Measurements from ENCODE around the gene GPR45.

GPR45 gene

DNA sequence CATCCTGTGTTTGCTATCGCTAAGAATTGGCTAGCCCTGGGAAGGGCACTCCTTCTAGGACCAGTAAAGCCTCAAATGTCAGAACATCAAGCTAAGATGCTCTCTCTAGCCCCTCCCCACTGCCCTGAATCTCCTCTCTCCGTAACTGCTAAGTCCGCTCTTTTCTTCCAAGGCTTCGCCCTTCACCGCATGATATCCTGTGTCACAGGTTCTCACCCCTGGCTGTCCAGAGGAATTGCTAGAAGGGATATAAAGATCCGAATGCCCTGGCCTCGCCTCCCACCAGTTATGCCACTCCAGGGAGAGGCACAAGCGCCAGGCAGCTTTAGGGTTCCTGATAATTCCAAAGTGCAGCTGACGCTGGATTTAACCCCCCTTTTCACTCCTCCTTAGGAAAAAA, 17.1 kb upstream of the GPR45 start:
- POLR2A ChIA-PET: no interaction called here
- TF ChIP-seq ARNT (IDR thresholded peaks at IDR 0.05) (no peak), SP1 (IDR thresholded peaks at IDR 0.05) (no peak), SUZ12 (IDR thresholded peaks at IDR 0.05) (no peak), TARDBP (IDR thresholded peaks at IDR 0.05) (no peak), BHLHE40 (IDR thresholded peaks at IDR 0.05; ENCODE audit: borderline replicate concordance) (no peak), CTBP1 (IDR thresholded peaks at IDR 0.05; ENCODE audit: borderline replicate concordance) (no peak), LEF1 (IDR thresholded peaks at IDR 0.05; ENCODE audit: borderline replicate concordance) (no peak), FOXM1 (IDR thresholded peaks at IDR 0.05; ENCODE audit: borderline replicate concordance) (no peak), NFRKB (IDR thresholded peaks at IDR 0.05) (no peak), ELF4 (IDR thresholded peaks at IDR 0.05) (no peak), ZNF384 (IDR thresholded peaks at IDR 0.05) (no peak), L3MBTL2 (conservative IDR thresholded peaks at IDR 0.05) (no peak), HDGF (IDR thresholded peaks at IDR 0.05; ENCODE audit: borderline replicate concordance) (no peak), FOXA1 (IDR thresholded peaks at IDR 0.05) (no peak), FOXK2 (IDR thresholded peaks at IDR 0.05) (no peak)
- TF ChIP-seq, protein P1, sequence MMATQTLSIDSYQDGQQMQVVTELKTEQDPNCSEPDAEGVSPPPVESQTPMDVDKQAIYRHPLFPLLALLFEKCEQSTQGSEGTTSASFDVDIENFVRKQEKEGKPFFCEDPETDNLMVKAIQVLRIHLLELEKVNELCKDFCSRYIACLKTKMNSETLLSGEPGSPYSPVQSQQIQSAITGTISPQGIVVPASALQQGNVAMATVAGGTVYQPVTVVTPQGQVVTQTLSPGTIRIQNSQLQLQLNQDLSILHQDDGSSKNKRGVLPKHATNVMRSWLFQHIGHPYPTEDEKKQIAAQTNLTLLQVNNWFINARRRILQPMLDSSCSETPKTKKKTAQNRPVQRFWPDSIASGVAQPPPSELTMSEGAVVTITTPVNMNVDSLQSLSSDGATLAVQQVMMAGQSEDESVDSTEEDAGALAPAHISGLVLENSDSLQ (IDR thresholded peaks at IDR 0.05): no peak
- DNase-seq (ENCODE audit: extremely low spot score): no peak
- CTCF ChIA-PET: interaction anchor here (1.0 kb wide), 1 partner anchor 11 kb away, joined by 6 read pairs; no protein-coding TSS in a partner anchor

DNA sequence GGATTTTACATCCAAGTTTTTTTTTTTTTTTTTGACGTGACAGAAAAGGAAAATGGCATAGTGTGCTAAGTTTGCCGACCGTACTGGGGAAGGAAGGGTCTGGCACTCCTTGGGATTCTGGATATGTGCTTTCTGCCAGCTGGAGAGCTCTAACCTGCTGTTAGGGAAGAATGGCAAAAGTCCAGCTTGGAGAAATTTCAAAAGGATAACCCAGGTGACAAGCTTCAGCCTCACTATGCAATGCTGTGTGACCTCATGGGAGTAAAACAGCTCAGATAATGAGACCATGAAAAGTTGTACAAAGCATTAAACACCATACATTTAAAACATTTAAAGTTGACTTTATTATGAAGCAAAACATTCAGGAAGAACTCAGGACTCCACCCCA, 10.3 kb upstream of the GPR45 start:
- POLR2A ChIA-PET: no interaction called here
- CTCF ChIA-PET: interaction anchor here (0.6 to 3.5 kb wide), 2 partner anchors 117 to 164 kb away, joined by 3 to 17 read pairs; no protein-coding TSS in a partner anchor
- no peak for DNase-seq (ENCODE audit: extremely low spot score)
- TF ChIP-seq LEF1 (IDR thresholded peaks at IDR 0.05; ENCODE audit: borderline replicate concordance) (no peak), FOXK2 (IDR thresholded peaks at IDR 0.05) (no peak), TARDBP (IDR thresholded peaks at IDR 0.05) (no peak), ZNF384 (IDR thresholded peaks at IDR 0.05) (no peak), FOXA1 (IDR thresholded peaks at IDR 0.05) (no peak), SUZ12 (IDR thresholded peaks at IDR 0.05) (no peak), CTBP1 (IDR thresholded peaks at IDR 0.05; ENCODE audit: borderline replicate concordance) (no peak), SP1 (IDR thresholded peaks at IDR 0.05) (no peak), NFRKB (IDR thresholded peaks at IDR 0.05) (no peak), ELF4 (IDR thresholded peaks at IDR 0.05) (no peak), FOXM1 (IDR thresholded peaks at IDR 0.05; ENCODE audit: borderline replicate concordance) (no peak), ARNT (IDR thresholded peaks at IDR 0.05) (no peak), L3MBTL2 (conservative IDR thresholded peaks at IDR 0.05) (no peak), HDGF (IDR thresholded peaks at IDR 0.05; ENCODE audit: borderline replicate concordance) (no peak), BHLHE40 (IDR thresholded peaks at IDR 0.05; ENCODE audit: borderline replicate concordance) (no peak)
- TF ChIP-seq, protein P1 (IDR thresholded peaks at IDR 0.05): no peak

DNA sequence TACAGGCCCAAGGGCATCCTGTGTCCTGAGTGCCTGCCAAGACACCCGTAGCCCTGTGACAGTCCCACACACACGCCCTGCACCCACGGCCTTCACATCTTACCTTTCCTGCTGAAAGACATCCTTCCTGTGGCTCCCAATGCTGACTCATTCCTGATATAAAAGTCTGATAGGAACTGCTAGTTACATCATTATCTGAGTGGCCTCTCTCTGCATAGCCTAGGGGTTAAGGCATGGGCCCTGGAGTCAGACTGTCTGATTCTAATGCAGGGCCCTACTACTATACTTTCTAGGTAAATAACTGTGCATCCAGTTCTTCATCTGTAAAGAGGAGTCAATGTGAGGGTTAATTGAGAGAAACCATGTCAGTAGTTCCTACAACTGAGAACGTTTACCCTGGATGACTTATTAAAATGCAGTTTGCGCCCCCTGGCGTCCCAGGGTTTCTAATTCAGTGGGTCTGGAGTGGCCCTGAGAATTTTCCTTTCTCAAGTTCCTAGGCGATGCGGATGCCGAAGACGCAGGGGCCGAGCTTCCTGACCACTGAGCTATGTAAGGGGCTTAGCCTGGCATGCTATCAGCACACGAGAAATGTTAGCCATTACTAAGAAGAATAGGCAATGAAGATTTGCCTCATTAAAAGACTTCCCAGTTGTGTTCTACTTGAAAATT, 6.0 kb upstream of the GPR45 start:
- POLR2A ChIA-PET: no interaction called here
- CTCF ChIA-PET: interaction anchor here (0.7 to 2.3 kb wide), 10 partner anchors 8 to 130 kb away, joined by 3 to 35 read pairs (median 4); no protein-coding TSS in a partner anchor
- TF ChIP-seq, protein P1 (IDR thresholded peaks at IDR 0.05): no peak
- TF ChIP-seq FOXA1 (IDR thresholded peaks at IDR 0.05): no peak
- TF ChIP-seq ZNF384 (IDR thresholded peaks at IDR 0.05): no peak
- TF ChIP-seq NFRKB (IDR thresholded peaks at IDR 0.05): no peak
- no peak for TF ChIP-seq ELF4 (IDR thresholded peaks at IDR 0.05)
- TF ChIP-seq L3MBTL2 (conservative IDR thresholded peaks at IDR 0.05): no peak
- TF ChIP-seq SUZ12 (IDR thresholded peaks at IDR 0.05): no peak
- no peak for TF ChIP-seq FOXM1 (IDR thresholded peaks at IDR 0.05; ENCODE audit: borderline replicate concordance)
- TF ChIP-seq HDGF (IDR thresholded peaks at IDR 0.05; ENCODE audit: borderline replicate concordance): no peak
- no peak for TF ChIP-seq LEF1 (IDR thresholded peaks at IDR 0.05; ENCODE audit: borderline replicate concordance)
- no peak for TF ChIP-seq CTBP1 (IDR thresholded peaks at IDR 0.05; ENCODE audit: borderline replicate concordance)
- no peak for TF ChIP-seq BHLHE40 (IDR thresholded peaks at IDR 0.05; ENCODE audit: borderline replicate concordance)
- no peak for TF ChIP-seq FOXK2 (IDR thresholded peaks at IDR 0.05)
- TF ChIP-seq TARDBP (IDR thresholded peaks at IDR 0.05): no peak
- TF ChIP-seq SP1 (IDR thresholded peaks at IDR 0.05): no peak
- TF ChIP-seq ARNT (IDR thresholded peaks at IDR 0.05): no peak
- DNase-seq (ENCODE audit: extremely low spot score): peak; percentile 54

DNA sequence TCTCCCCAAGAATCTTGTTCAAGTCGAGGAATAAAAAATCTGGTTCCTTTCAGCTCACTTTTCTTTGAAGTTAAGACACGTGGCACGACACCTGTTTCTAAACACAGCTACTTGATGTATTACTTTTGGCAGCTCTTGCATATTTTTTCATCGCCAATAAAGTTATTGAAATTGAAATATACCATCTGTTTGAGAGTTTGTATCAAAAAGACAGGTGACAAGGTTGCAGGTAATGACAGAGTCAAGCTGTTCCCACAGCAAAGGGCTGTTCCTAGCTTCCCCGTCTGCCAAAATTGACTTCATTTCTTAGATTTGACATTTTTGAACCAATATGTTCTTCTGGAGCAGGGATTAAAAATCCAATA, 5.5 kb upstream of the GPR45 start:
- ChIA-PET CTCF (interaction anchor here (0.7 to 2.3 kb wide), 10 partner anchors 9 to 131 kb away, joined by 3 to 35 read pairs (median 4); no protein-coding TSS in a partner anchor), POLR2A (no interaction called here)
- TF ChIP-seq, protein P1 (IDR thresholded peaks at IDR 0.05): no peak
- TF ChIP-seq ARNT (IDR thresholded peaks at IDR 0.05): no peak
- no peak for TF ChIP-seq LEF1 (IDR thresholded peaks at IDR 0.05; ENCODE audit: borderline replicate concordance)
- TF ChIP-seq SP1 (IDR thresholded peaks at IDR 0.05): no peak
- TF ChIP-seq FOXK2 (IDR thresholded peaks at IDR 0.05): no peak
- TF ChIP-seq ZNF384 (IDR thresholded peaks at IDR 0.05): no peak
- TF ChIP-seq NFRKB (IDR thresholded peaks at IDR 0.05): no peak
- no peak for TF ChIP-seq TARDBP (IDR thresholded peaks at IDR 0.05)
- TF ChIP-seq CTBP1 (IDR thresholded peaks at IDR 0.05; ENCODE audit: borderline replicate concordance): no peak
- no peak for TF ChIP-seq L3MBTL2 (conservative IDR thresholded peaks at IDR 0.05)
- TF ChIP-seq SUZ12 (IDR thresholded peaks at IDR 0.05): no peak
- TF ChIP-seq HDGF (IDR thresholded peaks at IDR 0.05; ENCODE audit: borderline replicate concordance): no peak
- no peak for TF ChIP-seq BHLHE40 (IDR thresholded peaks at IDR 0.05; ENCODE audit: borderline replicate concordance)
- TF ChIP-seq ELF4 (IDR thresholded peaks at IDR 0.05): no peak
- no peak for TF ChIP-seq FOXM1 (IDR thresholded peaks at IDR 0.05; ENCODE audit: borderline replicate concordance)
- no peak for TF ChIP-seq FOXA1 (IDR thresholded peaks at IDR 0.05)
- DNase-seq (ENCODE audit: extremely low spot score): no peak

Measured in HEK293T (cell line).